NCI-H2107 (cell line): ENCODE results near the gene ZNF567.
"Not testable (repeated sequence)": the region's sequence is repeated elsewhere in the genome, so short reads cannot be mapped to it uniquely, and the experiment has no call there.

Experiments used
- DNase-seq: peaks from one replicate; lab custom pipeline; 2025; lab: John Stamatoyannopoulos, UW

The ZNF567 gene

GRCh38 chr19:36687214-36688056 lies at the start of gene ZNF567:
Gene ZNF567, plus strand, starts transcription at chr19:36687612. Its CDS starts 7,256 bp downstream, at chr19:36694868.
- peak; percentile 94 for DNase-seq

- no peak for DNase-seq
Observed at GRCh38 chr19:36638862-36639510, 48.4 kb upstream of the ZNF567 start.

DNA sequence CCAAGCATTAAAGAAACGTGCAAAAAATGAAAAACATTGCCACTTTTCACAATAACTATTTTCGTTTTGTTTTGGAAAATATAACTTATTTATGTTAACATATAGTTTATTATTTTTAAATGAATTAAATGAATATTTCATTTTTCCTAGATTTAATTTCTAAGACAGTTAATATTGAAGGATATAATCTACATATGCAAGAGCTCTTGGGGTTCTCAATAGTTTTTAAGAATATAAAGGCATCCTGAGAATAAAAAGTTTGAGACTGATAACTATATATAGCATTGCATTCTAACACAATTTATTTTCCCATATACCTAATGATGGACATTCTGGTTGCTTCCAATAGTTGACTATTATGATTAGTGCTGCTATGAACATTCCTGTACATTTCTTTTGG lies 40.7 kb upstream of the ZNF567 start:
- DNase-seq = no peak

- DNase-seq = no peak
Observed at GRCh38 chr19:36652958-36653357, 34.5 kb upstream of the ZNF567 start.

DNA sequence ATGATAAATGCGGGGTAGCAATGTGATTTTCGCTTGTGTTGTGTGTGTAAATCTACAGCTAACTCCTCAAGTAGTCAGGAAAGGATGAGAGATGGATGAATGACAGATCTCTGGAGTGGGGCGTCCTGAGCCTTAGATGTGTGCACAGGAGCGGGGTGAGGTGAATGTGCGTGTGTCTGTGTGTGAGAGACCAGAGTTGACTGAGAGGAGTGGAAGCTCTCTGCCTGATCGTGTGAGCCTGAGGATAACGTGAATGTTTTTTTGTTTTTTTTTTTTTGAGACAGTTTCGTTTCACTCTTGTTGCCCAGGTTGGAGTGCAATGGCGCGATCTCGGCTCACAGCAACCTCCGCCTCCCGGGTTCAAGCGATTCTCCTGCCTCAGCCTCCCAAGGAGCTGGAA lies 21.6 kb upstream of the ZNF567 start:
- no peak for DNase-seq

- DNase-seq = no peak
Observed at GRCh38 chr19:36668646-36669045, 18.8 kb upstream of the ZNF567 start.

DNA sequence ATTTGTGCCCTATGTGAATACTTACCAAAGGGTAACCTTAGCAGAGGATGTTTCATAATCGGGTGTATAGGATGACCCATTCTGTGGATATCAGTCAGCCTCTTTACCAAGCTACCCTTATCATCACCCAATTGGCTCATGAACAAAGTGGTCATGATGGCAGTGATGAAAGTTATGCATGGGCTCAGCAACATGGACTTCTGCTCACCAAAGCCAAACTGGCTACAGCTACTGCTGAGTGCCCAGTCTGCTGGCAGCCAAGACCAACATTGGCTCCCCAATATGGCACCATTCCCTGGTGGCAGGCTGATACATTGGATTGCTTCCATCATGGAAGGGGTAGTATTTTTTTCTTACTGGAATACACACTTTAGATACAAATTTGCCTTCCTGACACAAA lies 15.0 kb upstream of the ZNF567 start:
- DNase-seq = no peak

GRCh38 chr19:36674201-36674600 lies 13.2 kb upstream of the ZNF567 start:
- no peak for DNase-seq

DNA sequence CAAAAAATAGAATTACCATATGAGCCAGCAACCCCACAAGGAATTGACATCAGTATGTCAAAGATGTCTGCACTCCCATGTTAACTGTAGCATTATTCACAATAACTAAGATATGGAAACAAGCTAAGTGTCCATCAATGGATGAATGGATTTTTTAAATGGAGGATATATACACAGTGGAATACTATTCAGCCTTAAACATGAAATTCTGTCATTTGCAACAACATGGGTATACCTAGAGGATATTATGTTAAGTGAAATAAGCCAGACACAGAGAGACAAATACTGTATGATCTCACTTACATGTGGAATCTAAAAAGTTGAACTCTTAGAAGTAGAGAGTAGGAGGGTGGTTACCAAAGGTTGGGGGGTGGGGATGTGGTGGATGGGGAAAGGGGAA lies 8.0 kb upstream of the ZNF567 start:
- no peak for DNase-seq

- DNase-seq = no peak
Observed at GRCh38 chr19:36685835-36686234, 1.6 kb upstream of the ZNF567 start.

GRCh38 chr19:36686365-36687213 lies 823 bp upstream of the ZNF567 start:
- no peak for DNase-seq

DNA sequence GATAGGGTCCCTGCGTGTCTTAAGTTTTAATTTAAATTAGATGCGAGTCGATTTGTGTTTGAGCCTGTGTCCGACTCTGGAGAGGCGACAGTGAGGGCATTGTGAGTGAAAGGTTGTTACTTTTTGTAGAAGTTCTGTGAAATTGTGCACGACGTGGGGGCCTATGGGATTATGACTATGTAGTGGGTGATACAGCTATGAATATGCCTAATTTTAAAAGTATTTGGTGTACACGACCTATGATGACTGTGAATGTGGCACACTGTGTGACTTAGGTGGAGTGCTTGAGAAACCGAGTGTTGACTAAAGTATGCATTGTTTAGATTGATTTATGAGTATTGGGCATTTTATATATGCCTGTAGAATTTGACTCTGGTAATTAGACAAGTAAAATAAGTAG lies 646 bp downstream of the ZNF567 start:
- DNase-seq = no peak

GRCh38 chr19:36707134-36707533 lies 19.7 kb downstream of the ZNF567 start:
- no peak for DNase-seq

- no peak for DNase-seq
Observed at GRCh38 chr19:36709423-36709822, 22.0 kb downstream of the ZNF567 start.

GRCh38 chr19:36719687-36720556 lies 32.5 kb downstream of the ZNF567 start:
- no peak for DNase-seq

- DNase-seq = not testable (repeated sequence)
Observed at GRCh38 chr19:36736166-36736565, 48.8 kb downstream of the ZNF567 start.

DNA sequence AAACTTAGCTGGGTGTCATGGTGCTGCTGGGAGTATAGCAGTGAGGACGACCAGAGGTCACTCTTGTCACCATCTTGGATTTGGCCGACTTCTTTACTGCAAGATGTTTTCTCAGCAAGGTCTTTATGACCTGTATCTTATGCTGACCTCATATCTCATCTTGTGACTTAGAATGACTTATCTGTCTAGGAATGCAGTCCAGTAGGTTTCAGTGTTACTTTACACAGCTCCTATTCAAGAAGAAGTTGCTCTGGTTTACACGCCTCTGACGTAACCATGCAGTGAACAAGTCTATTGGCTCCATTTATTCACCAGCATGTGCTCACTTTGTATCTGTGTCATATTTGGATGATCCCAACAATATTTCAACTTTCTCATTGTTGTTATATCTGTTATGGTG lies 58.5 kb downstream of the ZNF567 start:
- no peak for DNase-seq

- DNase-seq = no peak
Observed at GRCh38 chr19:36747750-36748149, 60.3 kb downstream of the ZNF567 start.

GRCh38 chr19:36748431-36749275 lies 61.2 kb downstream of the ZNF567 start:
- DNase-seq = no peak

DNA sequence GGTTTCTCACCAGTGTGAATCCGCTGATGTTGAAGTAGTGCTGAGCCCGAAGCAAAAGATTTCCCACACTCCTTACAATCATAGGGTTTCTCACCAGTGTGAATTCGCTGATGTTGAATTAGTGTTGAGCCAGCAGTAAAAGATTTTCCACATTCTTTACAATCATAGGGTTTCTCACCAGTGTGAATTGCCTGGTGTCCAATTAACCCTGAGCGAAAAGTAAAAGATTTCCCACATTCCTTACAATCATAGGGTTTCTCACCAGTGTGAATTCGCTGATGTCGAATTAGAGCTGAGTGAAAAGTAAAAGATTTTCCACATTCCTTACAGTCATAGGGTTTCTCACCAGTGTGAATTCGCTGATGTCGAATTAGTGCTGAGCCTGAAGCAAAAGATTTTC lies 62.2 kb downstream of the ZNF567 start:
- not testable (repeated sequence) for DNase-seq
